EH (cell line): Measurements from ENCODE around the gene TMEM222.
"Not testable (repeated sequence)": the region's sequence is repeated elsewhere in the genome, so short reads cannot be mapped to it uniquely, and the experiment has no call there.

ENCODE experiments used
- DNase-seq: peaks from one replicate; pipeline ENCODE4 v3.0.0-alpha.2; 2015; ENCODE audit warnings: low read depth

The TMEM222 gene

DNA sequence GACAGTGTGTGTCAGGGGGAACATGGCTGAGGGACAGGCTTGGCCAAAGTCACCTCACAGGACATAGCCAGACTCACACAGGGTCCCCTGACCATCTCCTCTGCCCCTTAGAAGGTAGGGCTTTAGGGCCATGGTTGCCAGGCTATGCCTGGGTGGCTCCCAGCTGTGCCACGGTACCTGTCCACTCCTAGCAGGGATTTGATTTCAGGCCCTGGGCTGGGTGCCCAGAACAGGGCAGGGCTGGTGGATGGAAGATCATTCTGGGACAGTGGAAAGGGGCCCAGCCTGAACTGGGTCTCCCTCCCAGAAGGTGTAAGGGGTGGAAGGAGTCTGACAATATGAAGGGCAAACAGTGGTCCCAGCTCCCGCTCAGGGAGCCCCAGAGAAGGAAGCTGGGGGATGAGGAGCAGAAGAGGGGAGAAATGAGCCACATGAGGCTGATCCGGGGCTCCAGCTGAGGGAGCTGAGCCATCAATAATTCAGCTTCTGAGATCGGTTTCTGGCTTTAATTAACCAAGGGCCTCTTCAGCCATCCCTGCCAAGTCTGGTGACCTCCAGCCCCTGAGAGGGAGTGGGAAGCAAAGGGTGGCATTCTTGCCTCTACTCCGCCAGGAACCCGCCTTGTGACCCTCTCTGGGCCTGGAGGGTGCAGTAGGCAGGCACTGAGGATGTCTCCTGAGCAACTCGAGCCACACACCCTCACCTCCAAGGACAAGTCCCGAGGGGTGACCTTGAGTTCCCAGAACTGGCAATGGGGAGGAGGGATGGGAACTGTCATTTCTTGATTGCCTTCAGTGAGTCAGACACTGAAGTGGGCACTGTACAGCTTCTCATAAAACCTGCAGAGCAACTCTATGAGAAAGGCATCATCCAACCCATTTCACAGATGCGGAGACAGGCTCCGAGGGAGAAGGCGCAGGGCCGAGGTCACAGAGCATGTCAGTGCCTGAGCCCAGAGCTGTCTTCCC is 59.1 kb downstream of the TMEM222 start:
- no peak for DNase-seq

DNA sequence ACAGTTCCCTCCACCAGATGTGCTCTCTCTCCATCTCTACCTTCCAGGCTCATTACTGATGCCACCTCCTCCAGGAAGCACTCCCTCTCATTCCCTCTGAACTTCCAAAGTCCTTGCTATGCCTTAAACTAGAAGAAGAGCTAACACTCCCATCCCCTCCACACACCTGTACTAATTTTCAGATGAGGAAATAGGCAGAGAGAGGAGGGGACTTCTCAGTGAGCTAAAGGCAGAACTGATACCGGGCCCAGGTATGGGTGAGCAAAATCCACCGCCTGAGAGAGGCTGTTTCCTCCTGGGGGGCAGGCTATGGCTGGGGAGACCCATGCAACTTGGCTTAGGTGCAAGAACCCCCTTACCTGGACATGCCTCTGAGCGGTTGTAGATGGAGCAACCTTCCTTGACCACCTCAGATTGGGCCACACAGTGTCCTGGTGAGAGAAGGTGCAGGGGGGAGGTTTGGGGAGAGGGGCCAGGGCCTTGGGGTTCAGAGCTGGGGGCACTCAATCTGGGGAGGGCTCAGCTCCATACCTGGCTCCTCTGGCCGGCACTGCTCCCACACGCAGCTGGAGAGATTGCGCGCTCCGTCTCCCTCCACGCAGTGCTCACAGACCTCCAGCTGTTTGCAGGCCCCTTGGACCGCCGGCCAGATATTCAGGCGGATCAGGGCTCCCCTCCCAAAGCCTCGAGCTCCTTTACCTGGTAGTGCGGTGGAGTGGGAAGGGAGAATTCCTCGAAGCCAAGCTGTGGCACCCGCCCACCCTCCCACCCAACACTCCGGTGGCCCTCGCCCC is 60.2 kb downstream of the TMEM222 start:
- no peak for DNase-seq

GRCh38 chr1:27383039-27383605 is 61.2 kb downstream of the TMEM222 start, which contains the start of gene CD164L2:
Gene CD164L2, minus strand, starts transcription at chr1:27383333. Its CDS starts 94 bp downstream, at chr1:27383239.
- no peak for DNase-seq

- DNase-seq, result no peak
Measured at GRCh38 chr1:27383661-27384060, 61.7 kb downstream of the TMEM222 start.

DNA sequence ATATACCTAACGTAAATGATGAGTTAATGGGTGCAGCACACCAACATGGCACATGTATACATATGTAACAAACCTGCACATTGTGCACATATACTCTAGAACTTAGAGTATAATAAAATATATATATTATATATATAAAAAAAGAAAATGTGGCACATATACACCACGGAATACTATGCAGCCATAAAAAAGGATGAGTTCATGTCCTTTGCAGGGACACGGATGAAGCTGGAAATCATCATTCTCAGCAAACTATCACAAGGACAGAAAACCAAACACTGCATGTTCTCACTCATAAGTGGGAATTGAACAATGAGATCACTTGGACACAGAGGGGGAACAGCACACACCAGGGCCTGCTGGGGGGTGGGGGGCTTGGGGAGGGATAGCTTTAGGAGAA is 62.8 kb downstream of the TMEM222 start:
- DNase-seq, result not testable (repeated sequence)
